GM23338 (cell line): ENCODE data around the gene MPP1. TPM values are rescaled to one million over a fixed set of nuclear protein-coding genes. Genes with fewer than 3 reads are reported as not detected.

Experiments
- ATAC-seq: fragments of 200-7000 bp; cut with Tn5 transposase; 3 replicates; pipeline ENCODE4 v1.9.1; 2020
- DNase-seq: peaks from one replicate; pipeline ENCODE4 v3.0.0-alpha.2; 2015; ENCODE audit warnings: low spot score
- H2AFZ ChIP-seq: fragments of 200-600 bp; sonication (generic); 2 replicates; pipeline ENCODE4 v1.8.0; 2016; ENCODE audit warnings: antibody characterized with exemption, mild to moderate bottlenecking, moderate library complexity
- H3F3A ChIP-seq: fragments of 200-600 bp; sonication (generic); replicated peaks from 2 replicates; pipeline ENCODE4 v1.8.0; 2017; ENCODE audit warnings: antibody characterized with exemption, mixed run types, low read depth
- H3K27ac ChIP-seq: fragments of 200-600 bp; sonication (generic); 2 replicates; pipeline ENCODE4 v1.6.1; 2016; ENCODE audit warnings: low read depth
- H3K27me3 ChIP-seq: fragments of 200-600 bp; sonication (generic); 2 replicates; pipeline ENCODE4 v1.8.0; 2016; ENCODE audit warnings: mild to moderate bottlenecking, mixed run types, moderate library complexity; ENCODE audit not compliant: insufficient read depth
- H3K36me3 ChIP-seq: fragments of 200-600 bp; sonication (generic); 2 replicates; pipeline ENCODE4 v1.8.0; 2016; ENCODE audit warnings: mild to moderate bottlenecking; ENCODE audit not compliant: insufficient read depth
- H3K4me1 ChIP-seq: fragments of 200-600 bp; sonication (generic); 2 replicates; pipeline ENCODE4 v1.8.0; 2016; ENCODE audit warnings: mild to moderate bottlenecking, moderate library complexity; ENCODE audit not compliant: insufficient read depth
- H3K4me2 ChIP-seq: fragments of 200-600 bp; sonication (generic); 2 replicates; pipeline ENCODE4 v1.7.1; 2017; ENCODE audit warnings: mixed run types
- H3K4me3 ChIP-seq: fragments of 200-600 bp; sonication (generic); 2 replicates; pipeline ENCODE4 v1.6.1; 2016; ENCODE audit warnings: mixed run types
- H3K79me2 ChIP-seq: fragments of 200-600 bp; sonication (generic); replicated peaks from 2 replicates; pipeline ENCODE4 v1.8.0; 2017; ENCODE audit warnings: mild to moderate bottlenecking; ENCODE audit not compliant: insufficient read depth
- H3K9me2 ChIP-seq: fragments of 200-600 bp; sonication (generic); 2 replicates; pipeline ENCODE4 v1.8.0; 2017; ENCODE audit not compliant: insufficient read depth
- H4K20me1 ChIP-seq: fragments of 200-600 bp; sonication (generic); replicated peaks from 2 replicates; pipeline ENCODE4 v1.8.0; 2017; ENCODE audit warnings: mild to moderate bottlenecking; ENCODE audit not compliant: insufficient read depth
- H3K27ac Mint-ChIP-seq: 2 replicates; pipeline ENCODE4 v1.8.0; 2020; ENCODE audit warnings: inconsistent platforms, mild to moderate bottlenecking, moderate library complexity, mixed read lengths
- H3K27me3 Mint-ChIP-seq: 3 replicates; pipeline ENCODE4 v1.8.0; 2022; ENCODE audit warnings: low read depth, mild to moderate bottlenecking, moderate library complexity, mixed read lengths, inconsistent platforms; ENCODE audit not compliant: insufficient read depth, poor library complexity
- H3K36me3 Mint-ChIP-seq: 3 replicates; pipeline ENCODE4 v1.8.0; 2021; ENCODE audit warnings: low read depth, mild to moderate bottlenecking, inconsistent platforms, moderate library complexity, mixed read lengths
- H3K4me1 Mint-ChIP-seq: 3 replicates; pipeline ENCODE4 v1.8.0; 2020; ENCODE audit warnings: mild to moderate bottlenecking, inconsistent platforms, mixed read lengths
- H3K4me3 Mint-ChIP-seq: 3 replicates; pipeline ENCODE4 v1.8.0; 2021; ENCODE audit warnings: moderate library complexity, mild to moderate bottlenecking, inconsistent platforms, mixed read lengths
- H3K9me3 Mint-ChIP-seq: 3 replicates; pipeline ENCODE4 v1.8.0; 2020; ENCODE audit warnings: moderate library complexity, mild to moderate bottlenecking, inconsistent platforms, mixed read lengths
- ETS1 ChIP-seq: IDR thresholded peaks from 2 replicates; pipeline ENCODE4 v1.6.1; 2016; ENCODE audit warnings: antibody characterized with exemption
- EZH2 ChIP-seq: fragments of 200-600 bp; sonication (generic); IDR thresholded peaks from one replicate; pipeline ENCODE4 v1.8.0; 2017; ENCODE audit warnings: antibody characterized with exemption, mild to moderate bottlenecking, low read depth; ENCODE audit not compliant: unreplicated experiment
- EZH2phosphoT487 ChIP-seq: fragments of 200-600 bp; sonication (generic); IDR thresholded peaks from one replicate; pipeline ENCODE4 v1.8.1; 2018; ENCODE audit warnings: antibody characterized with exemption; ENCODE audit not compliant: unreplicated experiment
- NANOG ChIP-seq: IDR thresholded peaks from 2 replicates; pipeline ENCODE4 v1.6.1; 2016; ENCODE audit warnings: antibody characterized with exemption, borderline replicate concordance
- POLR2AphosphoS5 ChIP-seq: IDR thresholded peaks from 2 replicates; pipeline ENCODE4 v1.6.1; 2016; ENCODE audit warnings: antibody characterized with exemption, low read depth
- REST ChIP-seq: IDR thresholded peaks from one replicate; pipeline ENCODE4 v1.6.1; 2018; ENCODE audit warnings: antibody characterized with exemption; ENCODE audit not compliant: unreplicated experiment
- STAT1 ChIP-seq: IDR thresholded peaks from one replicate; pipeline ENCODE4 v1.6.1; 2016; ENCODE audit warnings: antibody characterized with exemption; ENCODE audit not compliant: unreplicated experiment
- ZNF114 ChIP-seq: fragments of 250-450 bp; sonication (Bioruptor Pico); IDR thresholded peaks from 2 replicates; pipeline ENCODE4 v1.5.0; 2020; ENCODE audit warnings: mild to moderate bottlenecking, moderate library complexity
- polyA plus RNA-seq: library from polyadenylated mRNA; unstranded; fragments of >200 nt; fragmentation: Nextera tagmentation; extraction: Ambion mirVana; gene quantifications from 2 replicates; pipeline ENCODE4 v1.2.1, GENCODE V29; 2016
- total RNA-seq: library from RNA; depleted of rRNA; stranded (reverse); fragments of >200 nt; shearing (Covaris generic); gene quantifications from 2 replicates; pipeline ENCODE4 v1.2.3, GENCODE V29; 2014
- TF ChIP-seq, protein P1 (sequence below): fragments of 250-450 bp; sonication (Bioruptor Pico); IDR thresholded peaks from 2 replicates; pipeline ENCODE4 v1.5.0; 2020; ENCODE audit warnings: mild to moderate bottlenecking, moderate library complexity

Gene MPP1
- total and polyA plus RNA-seq, 2 experiments from 2014 or later: 18.7 to 27.2 TPM

DNA sequence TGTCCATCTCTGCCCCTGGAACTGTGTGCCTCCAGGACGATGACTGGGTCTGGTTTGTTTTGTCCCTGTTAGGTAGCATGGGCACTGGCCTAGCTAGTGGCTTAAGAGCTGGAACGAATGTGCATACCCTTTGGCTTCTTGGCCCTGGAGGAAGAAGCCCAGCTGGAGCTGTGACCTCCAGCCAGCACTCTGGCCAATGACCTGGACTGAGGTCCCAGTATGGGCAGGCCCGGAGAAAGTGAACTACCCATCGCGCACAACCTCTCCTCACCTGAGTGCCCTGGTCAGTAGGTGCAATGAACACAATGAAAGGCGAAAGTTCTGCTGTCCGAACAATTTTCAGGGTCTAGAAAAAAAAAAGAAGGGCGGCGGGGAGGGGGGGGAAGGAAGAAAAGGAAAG lies 24.3 kb downstream of the MPP1 start:
- Mint-ChIP-seq H3K27ac (no peak overlapping the region), H3K36me3 (peaks cover 33% of the 10 kb centered on the region), H3K4me3 (no peak overlapping the region), H3K9me3 (no peaks in the 10 kb centered on the region), H3K27me3 (no peaks in the 10 kb centered on the region), H3K4me1 (peaks cover 18% of the 10 kb centered on the region)
- Histone ChIP-seq H2AFZ (no peak overlapping the region), H3K27me3 (no peaks in the 10 kb centered on the region), H4K20me1 (no peaks in the 10 kb centered on the region), H3K4me2 (no peak overlapping the region), H3K27ac (no peak overlapping the region), H3K79me2 (no peaks in the 10 kb centered on the region), H3K9me2 (no peaks in the 10 kb centered on the region), H3K4me3 (no peak overlapping the region), H3K4me1 (no peaks in the 10 kb centered on the region; the same call in 1 of the 2 replicates), H3F3A (no peaks in the 10 kb centered on the region), H3K36me3 (0 out of 2 replicates have a peak, but pooled peaks cover 6% of the 10 kb centered on the region)
- no peak for ATAC-seq
- DNase-seq: no peak
- no peak for TF ChIP-seq NANOG
- no peak for TF ChIP-seq EZH2
- TF ChIP-seq, protein P1, sequence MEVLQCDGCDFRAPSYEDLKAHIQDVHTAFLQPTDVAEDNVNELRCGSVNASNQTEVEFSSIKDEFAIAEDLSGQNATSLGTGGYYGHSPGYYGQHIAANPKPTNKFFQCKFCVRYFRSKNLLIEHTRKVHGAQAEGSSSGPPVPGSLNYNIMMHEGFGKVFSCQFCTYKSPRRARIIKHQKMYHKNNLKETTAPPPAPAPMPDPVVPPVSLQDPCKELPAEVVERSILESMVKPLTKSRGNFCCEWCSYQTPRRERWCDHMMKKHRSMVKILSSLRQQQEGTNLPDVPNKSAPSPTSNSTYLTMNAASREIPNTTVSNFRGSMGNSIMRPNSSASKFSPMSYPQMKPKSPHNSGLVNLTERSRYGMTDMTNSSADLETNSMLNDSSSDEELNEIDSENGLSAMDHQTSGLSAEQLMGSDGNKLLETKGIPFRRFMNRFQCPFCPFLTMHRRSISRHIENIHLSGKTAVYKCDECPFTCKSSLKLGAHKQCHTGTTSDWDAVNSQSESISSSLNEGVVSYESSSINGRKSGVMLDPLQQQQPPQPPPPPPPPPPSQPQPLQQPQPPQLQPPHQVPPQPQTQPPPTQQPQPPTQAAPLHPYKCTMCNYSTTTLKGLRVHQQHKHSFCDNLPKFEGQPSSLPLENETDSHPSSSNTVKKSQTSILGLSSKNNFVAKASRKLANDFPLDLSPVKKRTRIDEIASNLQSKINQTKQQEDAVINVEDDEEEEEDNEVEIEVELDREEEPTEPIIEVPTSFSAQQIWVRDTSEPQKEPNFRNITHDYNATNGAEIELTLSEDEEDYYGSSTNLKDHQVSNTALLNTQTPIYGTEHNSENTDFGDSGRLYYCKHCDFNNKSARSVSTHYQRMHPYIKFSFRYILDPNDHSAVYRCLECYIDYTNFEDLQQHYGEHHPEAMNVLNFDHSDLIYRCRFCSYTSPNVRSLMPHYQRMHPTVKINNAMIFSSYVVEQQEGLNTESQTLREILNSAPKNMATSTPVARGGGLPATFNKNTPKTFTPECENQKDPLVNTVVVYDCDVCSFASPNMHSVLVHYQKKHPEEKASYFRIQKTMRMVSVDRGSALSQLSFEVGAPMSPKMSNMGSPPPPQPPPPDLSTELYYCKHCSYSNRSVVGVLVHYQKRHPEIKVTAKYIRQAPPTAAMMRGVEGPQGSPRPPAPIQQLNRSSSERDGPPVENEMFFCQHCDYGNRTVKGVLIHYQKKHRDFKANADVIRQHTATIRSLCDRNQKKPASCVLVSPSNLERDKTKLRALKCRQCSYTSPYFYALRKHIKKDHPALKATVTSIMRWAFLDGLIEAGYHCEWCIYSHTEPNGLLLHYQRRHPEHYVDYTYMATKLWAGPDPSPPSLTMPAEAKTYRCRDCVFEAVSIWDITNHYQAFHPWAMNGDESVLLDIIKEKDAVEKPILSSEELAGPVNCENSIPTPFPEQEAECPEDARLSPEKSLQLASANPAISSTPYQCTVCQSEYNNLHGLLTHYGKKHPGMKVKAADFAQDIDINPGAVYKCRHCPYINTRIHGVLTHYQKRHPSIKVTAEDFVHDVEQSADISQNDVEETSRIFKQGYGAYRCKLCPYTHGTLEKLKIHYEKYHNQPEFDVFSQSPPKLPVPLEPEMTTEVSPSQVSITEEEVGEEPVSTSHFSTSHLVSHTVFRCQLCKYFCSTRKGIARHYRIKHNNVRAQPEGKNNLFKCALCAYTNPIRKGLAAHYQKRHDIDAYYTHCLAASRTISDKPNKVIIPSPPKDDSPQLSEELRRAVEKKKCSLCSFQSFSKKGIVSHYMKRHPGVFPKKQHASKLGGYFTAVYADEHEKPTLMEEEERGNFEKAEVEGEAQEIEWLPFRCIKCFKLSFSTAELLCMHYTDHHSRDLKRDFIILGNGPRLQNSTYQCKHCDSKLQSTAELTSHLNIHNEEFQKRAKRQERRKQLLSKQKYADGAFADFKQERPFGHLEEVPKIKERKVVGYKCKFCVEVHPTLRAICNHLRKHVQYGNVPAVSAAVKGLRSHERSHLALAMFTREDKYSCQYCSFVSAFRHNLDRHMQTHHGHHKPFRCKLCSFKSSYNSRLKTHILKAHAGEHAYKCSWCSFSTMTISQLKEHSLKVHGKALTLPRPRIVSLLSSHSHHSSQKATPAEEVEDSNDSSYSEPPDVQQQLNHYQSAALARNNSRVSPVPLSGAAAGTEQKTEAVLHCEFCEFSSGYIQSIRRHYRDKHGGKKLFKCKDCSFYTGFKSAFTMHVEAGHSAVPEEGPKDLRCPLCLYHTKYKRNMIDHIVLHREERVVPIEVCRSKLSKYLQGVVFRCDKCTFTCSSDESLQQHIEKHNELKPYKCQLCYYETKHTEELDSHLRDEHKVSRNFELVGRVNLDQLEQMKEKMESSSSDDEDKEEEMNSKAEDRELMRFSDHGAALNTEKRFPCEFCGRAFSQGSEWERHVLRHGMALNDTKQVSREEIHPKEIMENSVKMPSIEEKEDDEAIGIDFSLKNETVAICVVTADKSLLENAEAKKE (CRISPR knock-in tag): no peak
- no peak for TF ChIP-seq POLR2AphosphoS5
- no peak for TF ChIP-seq EZH2phosphoT487
- TF ChIP-seq STAT1: no peak
- TF ChIP-seq ZNF114 (CRISPR knock-in tag): no peak
- no peak for TF ChIP-seq REST
- TF ChIP-seq ETS1: no peak
